GM12864 (cell line): ENCODE measurements around the gene RBM22.
A peak's percentile ranks its signal among the peaks of the same experiment; 100 is the strongest.
"Not testable (repeated sequence)": the region's sequence is repeated elsewhere in the genome, so short reads cannot be mapped to it uniquely, and the experiment has no call there.

Source experiments
- DNase-seq: peaks from one replicate; pipeline ENCODE4 v3.0.0-alpha.2; 2011; ENCODE audit warnings: low read depth
- H3K4me3 ChIP-seq: 2 replicates; pipeline ENCODE4 v1.5.1; 2011; ENCODE audit warnings: mild to moderate bottlenecking, low read depth, low read length, control low read depth
- TF ChIP-seq, protein P1 (sequence below): IDR thresholded peaks from 2 replicates; pipeline ENCODE4 v1.5.1; 2011; ENCODE audit warnings: low read depth, mild to moderate bottlenecking, moderate library complexity, low read length, control low read depth, inconsistent platforms; ENCODE audit errors: missing control alignments

The RBM22 gene

DNA sequence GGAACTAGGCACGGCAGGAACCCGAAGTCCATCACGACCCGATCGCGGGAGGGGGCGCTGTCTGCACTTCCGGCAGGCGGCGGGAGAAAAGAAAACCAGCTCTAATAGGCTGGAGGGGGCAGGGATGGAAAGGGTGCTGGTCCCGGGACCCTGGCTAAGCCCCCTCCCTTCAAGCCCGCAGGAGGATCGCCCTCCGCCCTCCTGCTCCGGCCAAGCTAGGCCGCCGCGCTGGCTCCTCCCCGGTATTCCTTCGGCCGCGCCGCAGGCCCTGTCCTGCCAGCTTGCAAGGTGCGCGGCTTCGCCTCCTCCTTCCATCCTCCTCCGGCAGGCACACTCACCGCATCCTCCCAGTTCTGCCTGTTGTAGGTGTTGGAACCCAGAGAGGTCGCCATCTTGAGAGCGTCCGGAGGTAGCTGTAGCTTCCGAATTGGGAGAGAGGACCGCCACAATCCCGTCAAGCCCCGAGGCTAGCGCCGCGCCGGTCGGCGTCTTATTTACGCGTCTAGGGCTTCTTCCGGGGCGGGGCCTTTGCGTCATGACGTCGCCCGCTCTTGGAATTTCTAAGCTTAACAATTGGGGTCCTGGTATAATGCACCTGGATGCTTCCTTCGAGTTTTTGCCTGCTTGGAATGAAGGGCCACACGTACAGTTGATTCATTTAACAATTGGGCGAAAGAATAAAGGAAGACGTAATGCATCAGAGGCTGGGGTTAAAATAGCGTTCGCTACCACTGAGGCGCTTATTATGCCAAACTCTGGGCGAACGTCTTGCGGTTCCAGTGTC is at the start of gene RBM22:
RBM22 (minus strand) TSS at position 469 of the 784 bp plus-strand sequence; CDS start at position 392, 77 bp downstream.
- TF ChIP-seq, protein P1, sequence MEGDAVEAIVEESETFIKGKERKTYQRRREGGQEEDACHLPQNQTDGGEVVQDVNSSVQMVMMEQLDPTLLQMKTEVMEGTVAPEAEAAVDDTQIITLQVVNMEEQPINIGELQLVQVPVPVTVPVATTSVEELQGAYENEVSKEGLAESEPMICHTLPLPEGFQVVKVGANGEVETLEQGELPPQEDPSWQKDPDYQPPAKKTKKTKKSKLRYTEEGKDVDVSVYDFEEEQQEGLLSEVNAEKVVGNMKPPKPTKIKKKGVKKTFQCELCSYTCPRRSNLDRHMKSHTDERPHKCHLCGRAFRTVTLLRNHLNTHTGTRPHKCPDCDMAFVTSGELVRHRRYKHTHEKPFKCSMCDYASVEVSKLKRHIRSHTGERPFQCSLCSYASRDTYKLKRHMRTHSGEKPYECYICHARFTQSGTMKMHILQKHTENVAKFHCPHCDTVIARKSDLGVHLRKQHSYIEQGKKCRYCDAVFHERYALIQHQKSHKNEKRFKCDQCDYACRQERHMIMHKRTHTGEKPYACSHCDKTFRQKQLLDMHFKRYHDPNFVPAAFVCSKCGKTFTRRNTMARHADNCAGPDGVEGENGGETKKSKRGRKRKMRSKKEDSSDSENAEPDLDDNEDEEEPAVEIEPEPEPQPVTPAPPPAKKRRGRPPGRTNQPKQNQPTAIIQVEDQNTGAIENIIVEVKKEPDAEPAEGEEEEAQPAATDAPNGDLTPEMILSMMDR = peak; percentile 66
- DNase-seq = peak; percentile 72
- peak within 1 kb of the TSS; percentile 83 for H3K4me3 ChIP-seq

DNA sequence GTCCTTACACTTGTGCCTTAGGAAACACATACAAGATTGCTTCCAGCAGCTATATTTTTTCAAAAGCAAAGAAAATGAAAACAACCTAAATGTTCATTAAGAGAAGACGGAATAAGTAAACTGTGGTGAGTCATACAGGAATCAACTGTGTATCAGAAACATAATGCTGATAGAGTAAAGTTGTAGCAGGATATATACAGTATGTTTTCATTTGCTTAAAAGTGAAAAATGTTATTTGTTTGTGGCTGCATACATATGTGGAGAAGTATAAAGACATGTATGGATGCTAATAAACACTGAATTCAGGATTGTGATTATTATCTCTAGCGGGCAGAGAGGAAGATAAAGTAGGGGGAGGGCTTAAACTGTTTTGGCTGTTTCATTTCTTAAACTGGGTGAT is 49.6 kb upstream of the RBM22 start:
- no peak overlapping the region for H3K4me3 ChIP-seq
- DNase-seq = no peak
- TF ChIP-seq, protein P1 = no peak

- not testable (repeated sequence) for H3K4me3 ChIP-seq, DNase-seq
Measured at GRCh38 chr5:150743142-150743488, 42.3 kb upstream of the RBM22 start.

DNA sequence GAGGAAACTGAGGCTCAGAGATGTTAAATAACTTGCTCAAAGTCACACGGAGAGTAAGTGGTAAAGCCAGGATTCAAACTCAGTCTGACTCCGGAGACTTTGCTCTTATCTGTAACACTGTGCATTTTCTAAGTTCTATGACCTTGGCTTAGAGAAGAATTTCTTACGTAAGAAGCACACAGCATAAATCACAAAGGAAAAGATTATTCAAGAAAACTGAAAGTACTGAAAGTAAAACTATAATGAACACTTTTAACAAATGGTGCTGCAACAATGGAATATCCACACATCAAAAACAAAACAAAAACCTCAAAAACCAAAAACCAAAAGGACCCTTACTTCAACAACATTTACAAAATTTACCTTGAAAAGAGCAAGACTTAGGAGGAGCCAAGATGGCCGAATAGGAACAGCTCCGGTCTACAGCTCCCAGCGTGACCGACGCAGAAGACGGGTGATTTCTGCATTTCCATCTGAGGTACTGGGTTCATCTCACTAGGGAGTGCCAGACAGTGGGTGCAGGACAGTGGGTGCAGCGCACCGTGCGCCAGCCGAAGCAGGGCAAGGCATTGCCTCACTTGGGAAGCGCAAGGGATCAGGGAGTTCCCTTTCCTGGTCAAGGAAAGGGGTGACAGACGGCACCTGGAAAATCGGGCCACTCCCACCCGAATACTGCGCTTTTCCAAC is 41.7 kb upstream of the RBM22 start:
- H3K4me3 ChIP-seq, DNase-seq: not testable (repeated sequence)

GRCh38 chr5:150740992-150741391 is 40.1 kb upstream of the RBM22 start:
- H3K4me3 ChIP-seq = no peak overlapping the region
- TF ChIP-seq, protein P1 = no peak
- no peak for DNase-seq

DNA sequence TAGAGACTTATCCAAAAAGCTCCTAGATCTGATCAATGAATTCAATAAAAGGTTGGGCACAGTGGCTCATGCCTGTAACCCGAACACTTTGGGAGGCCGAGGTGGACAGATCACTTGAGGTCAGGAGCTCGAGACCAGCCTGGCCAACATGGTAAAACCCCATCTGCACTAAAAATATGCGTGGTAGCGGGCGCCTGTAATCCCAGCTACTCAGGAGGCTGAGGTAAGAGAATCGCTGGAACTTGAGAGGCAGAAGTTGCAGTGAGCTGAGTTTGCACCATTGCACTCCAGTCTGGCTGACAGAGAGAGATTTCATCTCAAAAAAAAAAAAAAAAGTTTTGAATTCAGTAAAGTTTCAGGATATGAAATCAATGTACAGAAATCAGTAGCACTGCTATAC is 38.0 kb upstream of the RBM22 start:
- TF ChIP-seq, protein P1 = no peak
- DNase-seq = no peak
- no peak overlapping the region for H3K4me3 ChIP-seq

DNA sequence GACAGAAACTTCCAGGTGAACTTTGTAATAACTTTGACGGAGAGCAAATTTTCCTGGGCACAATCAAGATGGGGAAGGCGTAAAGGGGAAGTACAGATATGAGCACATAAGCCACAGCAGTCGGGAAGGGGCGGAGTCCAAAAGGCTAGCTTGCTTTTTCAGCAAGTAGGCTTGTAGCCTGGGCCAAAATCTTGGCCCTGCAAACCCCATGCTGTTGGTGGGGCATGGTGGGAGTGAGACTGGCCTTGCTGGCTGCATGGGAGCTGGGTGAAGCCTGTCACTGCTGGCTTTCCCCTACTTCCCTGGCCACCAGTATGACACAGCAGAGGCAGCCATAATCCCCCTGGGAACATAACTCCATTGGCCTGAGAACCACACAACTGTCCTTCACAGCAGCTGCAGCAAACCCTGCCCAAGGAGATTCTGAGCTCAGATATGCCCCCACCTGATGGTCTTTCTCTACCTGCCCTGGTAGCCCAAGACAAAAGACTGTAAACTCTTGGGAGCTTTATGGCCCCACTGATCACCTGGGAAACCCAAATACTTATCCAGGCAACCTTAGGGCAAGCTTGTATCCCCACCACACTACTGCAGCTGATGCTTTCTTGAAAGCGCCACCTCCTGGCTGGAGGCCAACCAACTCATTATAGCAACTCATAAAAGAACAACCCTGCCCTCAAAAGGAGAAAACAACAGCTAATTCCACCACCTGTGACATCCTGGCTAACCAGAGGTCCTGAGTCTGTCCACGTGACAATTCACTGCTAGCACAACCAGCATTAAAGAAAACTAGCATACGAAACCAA is 33.9 kb upstream of the RBM22 start:
- H3K4me3 ChIP-seq = no peak overlapping the region
- TF ChIP-seq, protein P1 = peak; percentile 36
- DNase-seq = peak; percentile 51
